Activated gamma-delta T cell treated with anti-CD3 and anti-CD28 coated beads, Interleukin-2, amount 50 U/mL, for 16 hours (primary cell): ENCODE measurements around the gene NAA40.

Experiments
- DNase-seq: peaks from one replicate; pipeline ENCODE4 v3.0.0-alpha.2; 2020; ENCODE audit warnings: low read depth

NAA40 gene

DNA sequence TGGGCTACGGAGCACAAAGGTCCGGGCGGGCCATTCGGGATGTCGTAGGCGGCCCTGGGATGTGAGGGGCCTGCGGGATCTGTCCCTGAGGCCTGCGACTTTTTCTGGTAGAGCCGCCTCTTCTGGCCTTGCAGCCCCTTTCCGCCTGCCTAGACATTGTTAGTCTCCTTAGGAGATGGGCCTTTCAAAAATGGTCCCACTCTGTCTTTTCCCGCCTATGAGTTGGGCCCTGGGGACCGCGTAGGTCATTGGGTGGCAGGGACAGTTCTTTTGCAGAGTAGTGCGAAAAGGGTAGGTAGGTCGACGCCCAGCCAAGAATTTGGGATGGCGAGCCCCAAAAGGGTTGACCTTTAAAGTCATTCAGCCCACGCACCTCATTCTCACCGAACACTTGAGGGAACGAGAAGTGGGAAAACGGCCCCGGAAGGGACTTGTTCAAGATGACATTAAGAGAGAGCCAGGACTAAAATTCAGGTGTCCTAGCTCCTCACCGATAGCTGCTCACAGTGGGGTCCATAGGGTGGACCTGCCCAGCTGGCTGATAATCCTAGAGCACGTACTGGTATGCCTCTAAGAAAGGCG, 48.2 kb downstream of the NAA40 start:
- DNase-seq, result no peak

DNA sequence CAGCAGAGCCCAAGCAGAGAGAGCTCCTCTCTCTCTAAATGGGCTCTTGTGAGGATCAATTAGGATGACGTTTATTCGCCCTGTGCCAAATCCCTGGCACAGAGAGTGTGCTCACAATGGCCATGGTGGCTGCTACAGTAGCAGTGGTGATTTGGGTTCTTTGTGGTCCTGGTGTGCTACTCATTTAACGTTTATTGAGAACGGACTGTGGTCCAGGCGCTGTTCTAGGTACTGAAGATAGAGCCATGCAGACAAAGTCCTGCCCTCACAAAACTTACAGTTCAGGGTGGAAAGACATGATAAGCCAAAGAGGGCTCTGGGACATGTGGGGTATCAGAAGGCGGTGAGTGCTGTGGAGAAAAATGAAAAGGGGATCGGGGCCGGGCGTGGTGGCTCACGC, 52.8 kb downstream of the NAA40 start:
- DNase-seq, result no peak

DNA sequence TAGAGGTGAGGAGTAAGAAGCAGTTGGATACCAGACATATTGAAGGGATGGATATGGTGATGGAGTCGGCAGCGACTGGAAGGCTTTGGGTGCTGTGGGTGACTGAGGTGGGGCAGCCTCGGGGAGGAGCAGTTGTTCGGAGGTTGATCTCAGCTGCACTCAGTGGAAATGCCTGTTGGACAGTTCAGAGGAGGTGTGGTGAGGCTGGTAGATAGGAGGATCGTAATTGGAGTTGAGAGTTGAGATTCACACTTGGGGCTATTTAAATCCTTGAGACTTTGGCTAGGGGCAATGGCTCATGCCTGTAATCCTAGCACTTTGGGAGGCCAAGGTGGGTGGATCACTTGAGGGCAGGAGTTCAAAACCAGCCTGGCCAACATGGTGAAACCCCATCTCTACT, 54.3 kb downstream of the NAA40 start:
- no peak for DNase-seq

DNA sequence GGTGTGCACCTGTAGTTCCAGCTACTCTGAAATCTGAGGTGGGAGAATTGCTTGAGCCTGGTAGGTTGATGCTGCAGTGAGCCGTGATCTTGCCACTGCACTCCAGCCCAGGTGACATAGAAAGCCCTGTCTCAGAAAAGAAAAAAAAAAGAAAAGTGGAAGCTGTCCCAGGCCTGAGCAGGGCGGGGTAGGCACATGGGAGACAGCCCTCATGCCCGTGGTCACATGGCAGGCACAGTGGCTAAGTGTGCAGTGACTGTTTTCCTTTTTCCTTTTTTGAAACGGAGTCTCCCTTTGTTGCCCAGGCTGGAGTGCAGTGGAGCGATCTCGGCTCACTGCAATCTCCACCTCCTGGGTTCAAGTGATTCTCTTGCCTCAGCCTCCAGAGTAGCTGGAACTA, 55.2 kb downstream of the NAA40 start:
- no peak for DNase-seq

DNA sequence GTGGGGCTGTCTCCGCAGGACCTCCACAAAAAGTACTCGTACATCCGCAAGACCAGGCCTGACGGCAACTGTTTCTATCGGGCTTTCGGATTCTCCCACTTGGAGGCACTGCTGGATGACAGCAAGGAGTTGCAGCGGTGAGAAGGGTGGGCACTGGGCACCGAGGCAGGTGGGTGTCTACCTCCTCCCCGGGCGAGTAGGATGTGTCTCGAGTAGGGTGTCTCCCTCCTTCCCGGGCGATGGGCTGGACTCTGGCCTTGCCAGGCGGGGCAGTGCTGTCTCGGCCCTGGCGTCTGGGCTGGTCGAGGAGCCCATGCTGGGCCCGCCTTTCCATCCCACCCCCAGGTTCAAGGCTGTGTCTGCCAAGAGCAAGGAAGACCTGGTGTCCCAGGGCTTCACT, 57.7 kb downstream of the NAA40 start:
- no peak for DNase-seq

DNA sequence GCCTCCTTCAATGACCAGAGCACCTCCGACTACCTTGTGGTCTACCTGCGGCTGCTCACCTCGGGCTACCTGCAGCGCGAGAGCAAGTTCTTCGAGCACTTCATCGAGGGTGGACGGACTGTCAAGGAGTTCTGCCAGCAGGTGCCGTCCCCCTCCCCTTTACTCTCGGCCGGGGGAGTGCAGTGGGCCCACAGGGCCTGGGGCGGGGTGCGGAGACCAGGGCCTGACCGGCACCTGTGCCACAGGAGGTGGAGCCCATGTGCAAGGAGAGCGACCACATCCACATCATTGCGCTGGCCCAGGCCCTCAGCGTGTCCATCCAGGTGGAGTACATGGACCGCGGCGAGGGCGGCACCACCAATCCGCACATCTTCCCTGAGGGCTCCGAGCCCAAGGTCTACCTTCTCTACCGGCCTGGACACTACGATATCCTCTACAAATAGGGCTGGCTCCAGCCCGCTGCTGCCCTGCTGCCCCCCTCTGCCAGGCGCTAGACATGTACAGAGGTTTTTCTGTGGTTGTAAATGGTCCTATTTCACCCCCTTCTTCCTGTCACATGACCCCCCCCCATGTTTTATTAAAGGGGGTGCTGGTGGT, 58.4 kb downstream of the NAA40 start:
- no peak for DNase-seq

DNA sequence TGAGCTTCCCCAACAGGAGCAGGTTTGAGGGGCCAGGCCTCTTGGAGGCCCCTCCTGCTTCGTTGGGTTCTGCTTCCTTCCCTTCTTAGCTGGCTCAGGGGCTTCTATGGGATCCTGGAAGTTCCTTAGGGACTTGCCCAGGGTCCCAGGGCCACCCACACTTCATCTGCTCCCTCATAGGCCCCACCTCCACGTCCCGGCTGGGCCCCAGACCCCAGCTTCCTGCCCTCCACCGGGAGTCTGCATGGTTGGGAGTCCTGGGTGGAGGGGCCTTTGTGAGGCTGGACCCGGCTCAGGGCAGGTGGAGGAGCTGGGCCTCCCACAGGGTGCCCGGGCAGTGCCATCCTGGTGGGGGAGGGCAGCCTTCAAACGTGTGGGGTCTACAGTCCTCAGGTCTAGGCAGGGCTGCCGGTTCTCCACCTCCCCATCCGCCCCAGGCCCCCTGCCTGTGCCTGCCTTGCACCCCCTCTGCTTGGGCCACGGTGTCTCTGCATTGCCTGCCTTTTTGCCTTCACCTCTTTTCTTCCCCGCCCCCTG, 59.1 kb downstream of the NAA40 start:
- DNase-seq, result no peak

DNA sequence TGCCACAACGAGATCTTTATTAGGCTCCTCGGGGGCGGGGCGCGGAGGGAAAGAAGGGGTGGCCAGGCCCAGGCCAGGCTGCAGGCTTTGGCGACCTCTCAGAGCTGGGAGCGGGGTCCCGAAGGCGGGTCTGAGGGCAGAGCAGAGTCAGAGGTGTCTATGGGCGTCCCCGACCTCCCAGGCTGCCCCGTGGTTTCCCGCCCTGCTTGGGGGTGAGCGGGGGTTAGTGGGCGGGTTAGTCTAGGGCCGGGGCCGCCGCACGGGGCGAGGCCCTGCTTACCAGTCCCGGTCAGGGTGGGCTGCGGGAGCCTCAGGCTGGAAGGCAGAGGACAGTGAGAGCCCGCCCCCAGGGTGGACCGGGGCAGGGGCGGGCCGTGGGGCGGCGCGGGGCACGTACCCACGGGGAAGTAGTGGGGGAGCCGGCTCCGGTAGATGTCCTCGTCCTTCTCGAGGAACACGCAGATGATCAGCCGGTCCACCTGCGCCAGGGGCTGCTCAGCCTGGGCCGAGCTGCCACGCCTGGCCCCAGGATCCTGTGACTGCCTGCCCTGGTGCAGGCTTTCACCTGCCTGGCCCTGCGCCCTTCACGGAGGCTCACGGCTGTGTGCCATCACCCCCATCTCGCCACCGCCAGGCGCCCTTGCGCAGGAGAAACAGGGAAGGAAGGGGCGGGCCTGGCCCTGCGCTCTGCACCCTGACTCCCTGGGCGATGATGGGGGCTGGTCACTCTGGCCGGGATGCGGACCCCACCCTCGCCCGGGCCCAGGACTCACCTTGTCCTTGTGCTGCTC, 60.0 kb downstream of the NAA40 start:
- no peak for DNase-seq

DNA sequence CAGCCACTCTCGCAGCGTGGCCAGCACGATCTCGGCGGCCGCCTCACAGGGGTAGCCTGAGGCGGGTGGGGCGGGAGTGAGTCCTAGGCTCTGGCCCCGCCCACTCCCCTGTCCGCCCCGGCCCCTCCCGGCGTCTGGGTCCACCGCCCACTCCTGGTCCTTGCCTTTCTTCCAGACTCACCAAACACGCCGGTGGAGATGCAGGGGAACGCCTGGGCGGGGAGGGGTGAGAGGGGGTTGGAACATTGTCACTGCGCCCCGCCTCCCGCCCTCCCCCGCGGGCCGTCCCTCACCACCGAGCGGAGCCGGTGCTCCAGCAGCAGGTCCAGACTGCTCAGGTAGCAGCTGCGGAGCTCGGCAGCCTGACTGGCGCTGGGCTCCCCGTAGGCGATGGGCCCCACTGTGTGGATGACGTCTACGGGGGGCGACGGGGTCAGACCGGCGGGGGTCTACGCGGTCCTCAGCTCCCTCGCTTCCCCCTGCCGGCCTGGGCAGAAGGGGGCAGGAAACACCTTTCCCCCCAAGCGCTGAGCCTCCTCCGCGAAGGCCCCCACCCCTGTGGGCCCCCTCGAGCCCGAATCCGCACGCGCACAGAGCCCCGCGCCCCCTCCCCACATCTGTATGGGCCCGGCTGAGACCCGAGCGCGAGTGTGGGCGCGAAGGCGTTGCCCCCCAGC, 60.7 kb downstream of the NAA40 start:
- DNase-seq, result peak; percentile 42

DNA sequence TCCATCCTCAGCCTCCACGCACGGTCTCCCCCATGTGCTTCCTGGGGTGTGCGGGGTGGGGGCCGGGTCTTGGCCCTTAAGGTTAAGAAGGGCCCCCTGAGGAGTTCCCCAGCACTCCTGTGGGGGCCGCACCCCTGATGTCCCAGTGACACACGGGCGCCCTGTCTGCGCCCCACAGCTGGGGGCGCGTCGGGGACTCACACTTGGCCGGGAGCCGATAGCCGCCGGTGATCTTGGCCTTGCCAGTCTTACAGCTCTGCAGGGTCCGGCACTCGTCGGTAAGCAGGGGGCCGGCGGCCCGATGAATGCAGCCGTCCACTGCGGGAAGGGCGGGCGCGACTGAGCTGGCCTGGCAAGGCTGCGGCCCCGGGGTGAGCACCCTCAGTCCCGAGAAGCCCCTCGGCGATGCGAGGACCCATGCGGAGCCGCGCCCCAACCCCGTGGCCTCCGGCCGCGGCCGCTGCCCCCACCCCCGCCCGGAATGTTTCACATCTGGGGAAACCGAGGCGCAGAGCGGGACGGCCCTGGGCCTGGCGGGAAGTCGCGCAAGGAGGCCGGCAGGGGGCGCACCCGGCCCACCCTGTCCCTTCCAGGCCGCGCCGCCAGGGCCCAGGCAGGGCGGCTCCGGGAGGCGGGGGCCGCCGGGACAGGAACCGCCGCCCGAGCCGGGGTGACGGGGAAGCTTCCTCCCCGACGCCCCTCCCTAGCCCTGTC, 61.4 kb downstream of the NAA40 start:
- DNase-seq, result peak; percentile 56

DNA sequence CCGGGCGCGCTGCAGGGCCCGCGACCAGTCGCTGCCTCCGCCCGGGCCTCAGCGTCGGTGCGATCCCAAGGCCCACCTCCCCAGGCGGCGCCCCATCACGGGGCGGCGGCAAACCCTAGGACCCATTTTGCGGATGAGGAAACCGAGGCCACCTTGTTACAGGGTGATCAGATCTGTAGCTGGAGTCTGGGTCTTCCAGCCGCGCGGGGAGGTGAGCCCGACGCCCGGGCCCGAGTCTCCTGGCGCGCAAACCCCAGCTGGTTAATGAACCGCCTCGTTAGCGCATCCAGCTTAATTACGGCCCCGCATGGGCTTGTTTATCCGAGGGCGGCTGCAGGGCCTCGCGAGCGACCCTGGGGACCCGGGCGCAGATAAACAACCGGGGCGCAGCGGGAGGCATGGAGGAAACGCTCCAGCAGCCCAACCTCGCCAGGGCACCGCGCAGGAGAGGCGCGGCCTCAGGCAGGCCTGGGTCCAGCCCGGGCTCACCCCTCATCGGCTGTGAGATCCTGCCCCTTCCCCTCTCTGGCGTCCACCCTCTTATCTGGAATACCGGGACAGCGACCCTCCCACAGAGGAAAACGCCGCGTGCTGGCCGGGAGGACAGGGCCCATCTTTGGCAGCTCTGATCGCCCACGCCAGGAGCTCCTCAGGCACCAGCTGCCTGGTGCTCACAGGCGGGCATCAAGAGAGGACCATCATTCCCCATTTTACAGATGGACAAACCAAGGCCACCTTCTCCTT, 62.1 kb downstream of the NAA40 start:
- DNase-seq, result no peak

DNA sequence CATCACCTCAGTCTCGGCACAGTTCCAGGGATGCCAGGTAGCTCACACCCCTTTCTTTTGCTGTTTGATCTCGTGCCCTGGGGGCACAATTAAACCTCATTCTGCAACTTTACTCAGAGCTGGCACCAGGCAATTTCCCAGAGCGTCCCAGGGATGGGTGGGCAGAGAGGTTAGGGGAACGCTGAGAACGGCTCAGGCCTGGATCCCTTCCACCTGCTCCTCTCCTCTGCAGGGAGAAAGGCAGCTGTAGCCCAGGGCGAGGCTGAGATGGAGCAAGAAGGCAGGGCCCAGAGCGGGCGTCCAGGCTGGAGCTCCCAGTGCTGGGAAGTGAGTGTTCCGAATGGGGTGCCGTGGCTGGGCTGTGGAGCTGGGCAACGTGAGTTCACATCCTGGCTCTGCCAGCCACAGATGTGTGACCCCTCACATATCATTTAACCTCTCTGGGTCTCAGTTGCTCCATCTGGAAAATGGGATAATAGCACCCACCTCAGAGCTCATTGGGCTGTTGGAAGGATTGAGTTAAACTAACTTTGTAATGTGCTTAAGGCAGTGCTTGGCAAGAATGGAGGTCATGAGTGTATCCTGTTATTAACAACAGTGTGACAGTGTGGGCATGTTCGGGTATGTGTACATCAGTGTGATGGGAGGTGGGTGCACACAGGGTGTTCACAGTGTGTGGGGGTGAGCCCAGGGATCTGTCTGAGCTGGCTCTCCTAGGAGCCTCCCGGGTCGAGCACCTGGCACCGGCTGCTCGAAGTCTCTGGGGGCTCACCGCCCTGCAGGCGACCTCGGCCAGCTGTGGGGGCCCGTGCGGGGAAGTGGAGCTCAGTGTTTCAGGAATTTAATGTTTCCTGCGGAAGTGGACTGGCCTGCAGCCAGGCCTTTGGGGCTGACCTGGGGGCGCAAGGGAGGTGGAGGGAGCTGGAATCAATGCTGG, 63.0 kb downstream of the NAA40 start:
- DNase-seq, result no peak

DNA sequence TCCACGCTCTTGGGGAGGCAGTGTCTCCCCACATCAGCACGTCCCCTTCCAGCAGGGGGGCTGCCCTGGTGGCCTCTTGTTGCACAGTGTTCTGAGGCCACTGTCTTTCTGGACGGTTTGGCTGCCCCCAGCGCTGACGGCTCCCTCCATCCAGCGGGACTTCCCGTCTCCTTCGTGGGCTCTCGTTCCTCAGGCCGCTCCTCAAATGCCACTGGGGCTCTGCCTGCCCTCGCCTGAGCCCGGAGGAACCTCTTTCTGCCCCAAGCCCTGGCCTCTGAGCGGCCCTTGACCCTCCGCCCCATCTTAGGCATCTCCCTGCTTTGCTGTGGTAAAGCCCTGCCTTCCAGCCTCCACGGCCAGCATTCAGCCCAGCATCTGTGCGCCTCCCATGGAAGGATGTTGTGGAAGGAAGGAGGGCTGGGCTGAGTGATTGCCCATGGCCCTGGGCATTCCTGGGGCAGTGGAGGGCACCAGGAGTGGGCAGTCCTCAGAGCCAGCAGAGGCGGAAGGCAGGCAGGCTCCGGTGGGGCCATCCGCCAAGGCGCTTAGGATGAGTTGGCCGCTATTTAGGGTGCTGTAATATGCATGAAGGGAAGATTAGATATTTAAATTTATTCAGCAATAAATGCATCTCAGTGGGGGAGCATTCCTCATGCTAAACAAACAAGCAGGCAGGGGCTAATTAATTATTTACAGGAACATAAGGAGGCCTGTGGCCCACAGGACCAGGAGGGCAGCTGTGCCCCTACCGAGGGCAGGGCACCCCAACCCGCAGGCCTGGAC, 65.2 kb downstream of the NAA40 start:
- no peak for DNase-seq

DNA sequence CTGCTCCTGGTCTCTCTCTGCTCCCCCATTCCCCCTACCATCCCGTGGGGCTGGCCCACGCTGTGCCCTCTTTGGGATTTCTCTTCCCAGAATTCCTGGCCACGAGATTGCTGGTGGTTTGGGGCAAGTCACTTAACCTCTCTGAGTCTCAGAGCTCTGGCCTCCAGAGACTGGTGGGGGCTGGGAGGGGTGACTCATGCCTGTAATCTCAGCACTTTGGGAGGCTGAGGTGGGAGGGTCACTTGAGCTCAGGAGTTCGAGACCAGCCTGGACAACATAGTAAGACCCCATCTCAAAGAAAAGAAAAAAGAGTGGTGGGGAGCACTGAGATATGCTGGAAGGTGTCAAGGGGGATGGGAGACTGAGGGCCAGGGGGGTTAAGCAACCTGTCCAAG, 65.8 kb downstream of the NAA40 start:
- DNase-seq, result no peak

DNA sequence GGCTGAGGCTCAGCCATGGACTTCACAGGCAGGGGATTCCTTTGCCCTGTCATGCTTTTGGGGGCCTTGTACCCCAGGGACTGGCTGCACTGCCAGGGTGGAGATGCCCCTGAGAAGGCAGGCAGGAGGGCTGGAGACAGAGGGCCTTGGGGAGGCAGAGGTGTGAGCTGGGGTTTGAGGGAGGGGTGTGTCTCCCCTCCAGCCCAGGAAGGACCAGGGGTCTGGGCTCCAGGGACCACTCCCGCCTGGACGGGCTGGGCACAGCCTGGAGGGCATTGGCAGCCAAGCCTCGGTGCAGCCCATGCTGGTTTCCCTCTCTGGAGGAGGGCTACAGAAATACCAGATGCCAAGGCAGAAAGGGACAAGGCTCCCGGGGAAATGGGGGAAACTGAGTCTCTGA, 66.9 kb downstream of the NAA40 start:
- no peak for DNase-seq

DNA sequence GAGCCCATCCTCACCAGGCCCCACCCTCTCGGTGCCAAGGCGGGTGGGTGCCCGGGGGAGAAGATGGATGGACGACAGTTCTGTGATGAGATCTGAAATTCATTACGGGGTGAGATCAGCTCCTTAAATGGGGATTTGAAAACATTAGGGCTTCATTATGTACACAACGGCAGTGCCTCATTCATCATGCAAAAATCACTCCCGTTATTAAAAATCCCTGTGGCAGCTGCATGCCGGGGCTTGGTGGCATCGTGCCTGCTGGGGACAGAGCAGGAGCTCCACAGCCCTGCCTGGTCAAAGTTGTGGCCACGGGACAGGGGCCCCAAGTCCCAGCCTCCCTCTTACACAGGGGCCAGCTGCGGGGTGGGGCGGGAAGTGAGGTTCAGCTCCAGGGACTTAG, 67.6 kb downstream of the NAA40 start:
- no peak for DNase-seq
